HCT116 (cell line): ENCODE data around the gene EHD3. TPM values are rescaled to one million over a fixed set of nuclear protein-coding genes. Genes with fewer than 3 reads are reported as not detected.
A peak's percentile ranks its signal among the peaks of the same experiment; 100 is the strongest.
"Not testable (repeated sequence)": the region's sequence is repeated elsewhere in the genome, so short reads cannot be mapped to it uniquely, and the experiment has no call there.

Experiments
- ATAC-seq: fragments of 200-7000 bp; cut with Tn5 transposase; 2 replicates; pipeline ENCODE4 v1.9.1; 2020; ENCODE audit warnings: mild to moderate bottlenecking, moderate library complexity
- BruUV-seq: library from RNA; stranded (reverse); fragments of 400-500 nt; replicated peaks from 2 replicates; lab custom pipeline; 2021; lab: Mats Ljungman, UMichigan
- CTCF ChIA-PET: fragments of 300-600 bp; sonication (Branson Sonifier 250); formaldehyde crosslinking; loops from one replicate; lab custom pipeline; 2021; ENCODE audit warnings: antibody characterized with exemption; lab: Charles Lee
- POLR2A ChIA-PET: fragments of 300-600, 350-600 bp; sonication (Branson Sonifier 250); formaldehyde crosslinking; loops from one replicate; lab custom pipeline; 2021; ENCODE audit warnings: antibody characterized with exemption; lab: Charles Lee
- RAD21 ChIA-PET, 2 experiments: fragments of 300-600 bp; sonication (Branson Sonifier 250); formaldehyde crosslinking; loops; one replicate each; lab custom pipeline; 2023; ENCODE audit warnings: low total read pairs in 2 of 2; ENCODE audit not compliant: uncharacterized antibody in 2 of 2, unreplicated experiment in 2 of 2, low non-redundant PET in 1 of 2; lab: Charles Lee
- DNase-seq: peaks from one replicate; pipeline ENCODE4 v3.0.0-alpha.2; 2010; ENCODE audit warnings: low read depth, low spot score
- H2AFZ ChIP-seq: fragments of 200-600 bp; shearing (Covaris generic), sonication (generic); 2 replicates; pipeline ENCODE4 v1.6.1; 2017; ENCODE audit warnings: low read depth, mixed run types, mixed read lengths, antibody characterized with exemption, low read length; ENCODE audit not compliant: poor library complexity, severe bottlenecking
- H3K27ac ChIP-seq: 2 replicates; pipeline ENCODE4 v1.5.1; 2012; ENCODE audit warnings: low read depth, low read length
- H3K27me3 ChIP-seq: fragments of 200-600 bp; sonication (generic); 2 replicates; pipeline ENCODE4 v1.6.1; 2016; ENCODE audit warnings: mixed run types, low read length, mixed read lengths; ENCODE audit not compliant: insufficient read depth
- H3K36me3 ChIP-seq, 2 experiments: fragments of 200-500 bp in 1 of 2; fragments of 200-600 bp in 1 of 2; sonication (Bioruptor generic) in 1 of 2; sonication (generic) in 1 of 2; 2 replicates each; pipeline versions ENCODE4 v1.5.1 to v1.6.1; 2014 to 2016; ENCODE audit warnings: low read length in 2 of 2, inconsistent platforms in 1 of 2, mixed read lengths in 1 of 2, mixed run types in 1 of 2; ENCODE audit not compliant: insufficient read depth in 2 of 2, control insufficient read depth in 1 of 2
- H3K4me1 ChIP-seq, 2 experiments: fragments of 200-600 bp in 1 of 2; sonication (generic) in 1 of 2; 2 replicates each; pipeline versions ENCODE4 v1.5.1 to v1.6.1; 2012 to 2017; ENCODE audit warnings: low read length in 2 of 2, inconsistent platforms in 1 of 2, mild to moderate bottlenecking in 1 of 2, mixed read lengths in 1 of 2, mixed run types in 1 of 2, moderate library complexity in 1 of 2; ENCODE audit not compliant: insufficient read depth in 2 of 2, control insufficient read depth in 1 of 2
- H3K4me2 ChIP-seq: fragments of 200-600 bp; sonication (generic); 2 replicates; pipeline ENCODE4 v1.6.1; 2017; ENCODE audit warnings: mixed run types, low read length, mixed read lengths
- H3K4me3 ChIP-seq, 2 experiments: fragments of 200-600 bp in 1 of 2; sonication (generic) in 1 of 2; replicated peaks in 1 of 2; 2 replicates each; pipeline ENCODE4 v1.5.1; 2011 to 2016; ENCODE audit warnings: low read length in 2 of 2, control low read depth in 1 of 2, low read depth in 1 of 2, mild to moderate bottlenecking in 1 of 2, mixed read lengths in 1 of 2, mixed run types in 1 of 2
- H3K79me2 ChIP-seq: fragments of 200-600 bp; sonication (generic); 2 replicates; pipeline ENCODE4 v1.6.1; 2017; ENCODE audit warnings: mild to moderate bottlenecking, mixed run types, low read length, moderate library complexity, mixed read lengths; ENCODE audit not compliant: insufficient read depth
- H3K9ac ChIP-seq: fragments of 200-600 bp; sonication (generic); 2 replicates; pipeline ENCODE4 v1.6.1; 2016; ENCODE audit warnings: low read length, mixed read lengths
- H3K9me2 ChIP-seq: fragments of 200-600 bp; sonication (generic), shearing (Covaris generic); 2 replicates; pipeline ENCODE4 v1.6.1; 2017; ENCODE audit warnings: mixed run types, mild to moderate bottlenecking, moderate library complexity; ENCODE audit not compliant: insufficient read depth
- H3K9me3 ChIP-seq, 2 experiments: fragments of 200-500 bp in 1 of 2; fragments of 200-600 bp in 1 of 2; sonication (Bioruptor generic) in 1 of 2; sonication (generic) in 1 of 2; 2 replicates each; pipeline ENCODE4 v1.6.1; 2014 to 2017; ENCODE audit warnings: low read length in 2 of 2, mixed read lengths in 2 of 2, inconsistent platforms in 1 of 2, low read depth in 1 of 2, mild to moderate bottlenecking in 1 of 2, mixed run types in 1 of 2, moderate library complexity in 1 of 2; ENCODE audit not compliant: control insufficient read depth in 1 of 2, insufficient read depth in 1 of 2
- H4K20me1 ChIP-seq: fragments of 200-600 bp; sonication (generic), shearing (Covaris generic); 2 replicates; pipeline ENCODE4 v1.6.1; 2017; ENCODE audit warnings: mixed run types, mild to moderate bottlenecking, moderate library complexity; ENCODE audit not compliant: insufficient read depth
- CBX3 ChIP-seq: IDR thresholded peaks from 2 replicates; pipeline ENCODE4 v1.6.1; 2012; ENCODE audit warnings: low read depth
- CEBPB ChIP-seq: IDR thresholded peaks from 2 replicates; pipeline ENCODE4 v1.6.1; 2012; ENCODE audit warnings: low read depth
- EGR1 ChIP-seq: IDR thresholded peaks from 2 replicates; pipeline ENCODE4 v1.6.1; 2012; ENCODE audit warnings: low read depth
- FOSL1 ChIP-seq: IDR thresholded peaks from 2 replicates; pipeline ENCODE4 v1.6.1; 2012; ENCODE audit warnings: low read depth
- JUND ChIP-seq: IDR thresholded peaks from 2 replicates; pipeline ENCODE4 v1.6.1; 2012
- SP1 ChIP-seq: IDR thresholded peaks from 2 replicates; pipeline ENCODE4 v1.6.1; 2012; ENCODE audit warnings: low read depth
- intact Hi-C: fragments of 100-400 bp; cut with micrococcal nuclease; formaldehyde crosslinking; loops from 2 replicates; pipeline ENCODE4 v1.10.0; 2022
- total RNA-seq: library from RNA; stranded (reverse); gene quantifications from one replicate; pipeline ENCODE4 v1.2.1, GENCODE V29; 2021; ENCODE audit not compliant: unreplicated experiment
- TF ChIP-seq, protein P1 (sequence below), 3 experiments: fragments of 200-600 bp in 1 of 3; sonication (generic) in 1 of 3; IDR thresholded peaks in 2 of 3; conservative IDR thresholded peaks in 1 of 3; 2 replicates each; pipeline ENCODE4 v1.5.1; 2012 to 2017; ENCODE audit warnings: low read depth in 2 of 3, low read length in 2 of 3, antibody characterized with exemption in 1 of 3, borderline replicate concordance in 1 of 3, control low read depth in 1 of 3, mild to moderate bottlenecking in 1 of 3, mixed read lengths in 1 of 3, mixed run types in 1 of 3, moderate library complexity in 1 of 3; ENCODE audit not compliant: insufficient read depth in 1 of 3

EHD3 gene
- total RNA-seq, 1 experiment from 2014 or later, result not detected

GRCh38 chr2:31282634-31283033 is 48.7 kb downstream of the EHD3 start:
- no peaks in the 10 kb centered on the region for H3K79me2 ChIP-seq
- BruUV-seq, result no TSS peak
- H3K4me1 ChIP-seq, result peaks cover 0 to 24% of the 10 kb centered on the region in 2 experiments; a peak in 2 of 4 replicates
- no peak overlapping the region for H3K27ac ChIP-seq
- no peaks in the 10 kb centered on the region for H3K9me2 ChIP-seq
- ChIA-PET RAD21 (no interaction called here), POLR2A (no interaction called here), CTCF (no interaction called here)
- no peaks in the 10 kb centered on the region for H4K20me1 ChIP-seq
- intact Hi-C loops, result no loop called here
- H3K27me3 ChIP-seq, result no peaks in the 10 kb centered on the region
- H3K4me3 ChIP-seq, result no peak overlapping the region
- H2AFZ ChIP-seq, result no peak overlapping the region
- DNase-seq, result no peak
- no peak overlapping the region for H3K9ac ChIP-seq
- ATAC-seq, result no peak
- TF ChIP-seq EGR1 (no peak), JUND (0 out of 2 replicates have a peak, but pooled peaks have one; percentile 23)
- H3K4me2 ChIP-seq, result peak overlapping the region; percentile 36; the same call in 1 of the 2 replicates
- no peaks in the 10 kb centered on the region for H3K36me3 ChIP-seq
- H3K9me3 ChIP-seq, result no peaks in the 10 kb centered on the region

DNA sequence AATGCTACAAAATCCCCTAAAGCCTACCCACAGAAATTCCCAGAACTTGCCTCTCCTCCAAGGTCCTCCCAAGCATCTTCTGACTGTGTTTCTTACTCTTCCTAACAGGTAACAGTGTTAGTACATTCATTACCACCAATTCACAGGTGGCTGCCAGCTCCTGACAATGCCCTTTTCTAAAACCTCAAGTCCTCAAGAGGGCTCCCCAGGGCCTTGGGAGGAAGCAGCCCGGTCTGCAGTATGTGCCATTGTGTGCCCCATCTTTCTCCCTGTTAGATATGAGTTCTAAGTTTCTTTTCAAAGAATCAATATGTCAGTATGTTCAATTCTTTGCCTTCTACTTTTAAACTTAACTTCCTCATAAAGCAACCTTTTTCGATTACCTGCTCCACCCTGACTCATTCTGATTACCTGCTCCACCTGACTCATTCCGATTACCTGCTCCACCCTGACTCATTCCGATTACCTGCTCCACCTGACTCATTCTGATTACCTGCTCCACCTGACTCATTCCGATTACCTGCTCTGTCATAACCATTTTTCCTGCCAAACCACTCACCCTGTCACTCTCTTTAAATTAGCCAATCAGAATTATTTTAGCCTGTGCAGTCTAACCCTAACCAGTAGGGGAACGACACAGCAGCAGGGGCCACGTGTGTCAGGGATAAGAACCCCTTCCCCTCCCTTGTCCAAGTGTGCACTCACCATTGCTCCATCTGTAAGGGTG is 49.4 kb downstream of the EHD3 start:
- DNase-seq (peak; percentile 35), ATAC-seq (peak; percentile 58)
- TF ChIP-seq CBX3, result peak; percentile 80
- peak; percentile 44; the same call in 1 of the 2 replicates for TF ChIP-seq SP1
- TF ChIP-seq FOSL1, result peak; percentile 71
- TF ChIP-seq CEBPB, result peak; percentile 48; the same call in 1 of the 2 replicates
- peak; percentile 60 for TF ChIP-seq JUND
- TF ChIP-seq, protein P1, sequence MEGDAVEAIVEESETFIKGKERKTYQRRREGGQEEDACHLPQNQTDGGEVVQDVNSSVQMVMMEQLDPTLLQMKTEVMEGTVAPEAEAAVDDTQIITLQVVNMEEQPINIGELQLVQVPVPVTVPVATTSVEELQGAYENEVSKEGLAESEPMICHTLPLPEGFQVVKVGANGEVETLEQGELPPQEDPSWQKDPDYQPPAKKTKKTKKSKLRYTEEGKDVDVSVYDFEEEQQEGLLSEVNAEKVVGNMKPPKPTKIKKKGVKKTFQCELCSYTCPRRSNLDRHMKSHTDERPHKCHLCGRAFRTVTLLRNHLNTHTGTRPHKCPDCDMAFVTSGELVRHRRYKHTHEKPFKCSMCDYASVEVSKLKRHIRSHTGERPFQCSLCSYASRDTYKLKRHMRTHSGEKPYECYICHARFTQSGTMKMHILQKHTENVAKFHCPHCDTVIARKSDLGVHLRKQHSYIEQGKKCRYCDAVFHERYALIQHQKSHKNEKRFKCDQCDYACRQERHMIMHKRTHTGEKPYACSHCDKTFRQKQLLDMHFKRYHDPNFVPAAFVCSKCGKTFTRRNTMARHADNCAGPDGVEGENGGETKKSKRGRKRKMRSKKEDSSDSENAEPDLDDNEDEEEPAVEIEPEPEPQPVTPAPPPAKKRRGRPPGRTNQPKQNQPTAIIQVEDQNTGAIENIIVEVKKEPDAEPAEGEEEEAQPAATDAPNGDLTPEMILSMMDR (IDR thresholded peaks at IDR 0.05 in 2 of 3, conservative IDR thresholded peaks at IDR 0.05 in 1 of 3; ENCODE audit: borderline replicate concordance in 1 of 3, insufficient read depth in 1 of 3, low read depth in 2 of 3, low read length in 2 of 3), result peak in 2 of 3 experiments; percentile 5 to 14; a peak in 1 of 6 replicates
- H3K36me3 ChIP-seq, intact Hi-C loops, H3K4me3 ChIP-seq, H3K27me3 ChIP-seq, H3K9me2 ChIP-seq, H3K79me2 ChIP-seq, POLR2A ChIA-PET, H3K27ac ChIP-seq, CTCF ChIA-PET, H3K9ac ChIP-seq, H2AFZ ChIP-seq, BruUV-seq, H3K9me3 ChIP-seq, RAD21 ChIA-PET, H4K20me1 ChIP-seq: not testable (repeated sequence)
- H3K4me2 ChIP-seq, result peak overlapping the region; percentile 36
- H3K4me1 ChIP-seq, result peaks cover 0 to 24% of the 10 kb centered on the region in 2 experiments; a peak in 2 of 4 replicates
